ENCODE data around the gene KRT32. TPM values are rescaled to one million over a fixed set of nuclear protein-coding genes. Genes with fewer than 3 reads are reported as not detected.

Gene KRT32
- total and polyA plus RNA-seq, 4 donors = not detected

- Histone ChIP-seq H3K9ac (ENCODE audit: insufficient read depth in 1 of 2, low read length in 2 of 2) (no peak overlapping the region), H3K36me3 (ENCODE audit: control insufficient read depth in 4 of 4, insufficient read depth in 4 of 4, low read length in 4 of 4) (no peaks in the 10 kb centered on the region), H3K27ac (ENCODE audit: low read depth in 1 of 2, low read length in 1 of 2) (no peak overlapping the region), H3K9me3 (ENCODE audit: control insufficient read depth in 4 of 4, insufficient read depth in 3 of 4, low read length in 3 of 4) (peaks cover 0 to 2% (median 0%) of the 10 kb centered on the region in 4 donors), H3K4me1 (ENCODE audit: control insufficient read depth in 5 of 5, insufficient read depth in 5 of 5, low read length in 5 of 5) (peaks cover 0 to 12% (median 0%) of the 10 kb centered on the region in 5 donors), H3K4me3 (no peak overlapping the region), H3K27me3 (ENCODE audit: control insufficient read depth in 3 of 3, insufficient read depth in 3 of 3, low read length in 2 of 3) (no peaks in the 10 kb centered on the region)
- DNase-seq = no peak
- 80 to 85% methylated on average over 5 of the region's 5 CpGs for WGBS, 2 donors
- ATAC-seq (ENCODE audit: insufficient read depth, low FRiP score) = no peak
- no peak for TF ChIP-seq CTCF (IDR thresholded peaks at IDR 0.05; ENCODE audit: control extremely low read depth, extremely low read depth)
Observed at GRCh38 chr17:41513168-41513547, 46.0 kb upstream of the KRT32 start.

- Histone ChIP-seq H3K27me3 (ENCODE audit: control insufficient read depth in 3 of 3, insufficient read depth in 3 of 3, low read length in 2 of 3) (no peaks in the 10 kb centered on the region), H3K36me3 (ENCODE audit: control insufficient read depth in 4 of 4, insufficient read depth in 4 of 4, low read length in 4 of 4) (no peaks in the 10 kb centered on the region), H3K4me1 (ENCODE audit: control insufficient read depth in 5 of 5, insufficient read depth in 5 of 5, low read length in 5 of 5) (peaks cover 0 to 12% (median 0%) of the 10 kb centered on the region in 5 donors), H3K9ac (ENCODE audit: insufficient read depth in 1 of 2, low read length in 2 of 2) (no peak overlapping the region), H3K9me3 (ENCODE audit: control insufficient read depth in 4 of 4, insufficient read depth in 3 of 4, low read length in 3 of 4) (peaks cover 0 to 2% (median 0%) of the 10 kb centered on the region in 4 donors), H3K4me3 (no peak overlapping the region), H3K27ac (ENCODE audit: low read depth in 1 of 2, low read length in 1 of 2) (no peak overlapping the region)
- TF ChIP-seq CTCF (IDR thresholded peaks at IDR 0.05; ENCODE audit: control extremely low read depth, extremely low read depth) = no peak
- DNase-seq (no peak), ATAC-seq (ENCODE audit: insufficient read depth, low FRiP score) (no peak)
- 36 to 51% methylated on average over 7 of the region's 7 CpGs for WGBS, 2 donors
Observed at GRCh38 chr17:41512546-41513167, 45.5 kb upstream of the KRT32 start.

- H3K36me3 ChIP-seq (ENCODE audit: control insufficient read depth in 4 of 4, insufficient read depth in 4 of 4, low read length in 4 of 4) = no peaks in the 10 kb centered on the region
- H3K27ac ChIP-seq (ENCODE audit: low read depth in 1 of 2, low read length in 1 of 2) = no peak overlapping the region
- no peaks in the 10 kb centered on the region for H3K27me3 ChIP-seq (ENCODE audit: control insufficient read depth in 3 of 3, insufficient read depth in 3 of 3, low read length in 2 of 3)
- TF ChIP-seq CTCF (IDR thresholded peaks at IDR 0.05; ENCODE audit: control extremely low read depth, extremely low read depth) = no peak
- DNase-seq (no peak), ATAC-seq (ENCODE audit: insufficient read depth, low FRiP score) (no peak)
- peaks cover 0 to 4% (median 0%) of the 10 kb centered on the region in 5 donors for H3K4me1 ChIP-seq (ENCODE audit: control insufficient read depth in 5 of 5, insufficient read depth in 5 of 5, low read length in 5 of 5)
- H3K9me3 ChIP-seq (ENCODE audit: control insufficient read depth in 4 of 4, insufficient read depth in 3 of 4, low read length in 3 of 4) = peaks cover 0 to under 1% (median 0%) of the 10 kb centered on the region in 4 donors
- no peak overlapping the region for H3K4me3 ChIP-seq
- WGBS, 2 donors = 77 to 82% methylated on average over 10 of the region's 10 CpGs
- H3K9ac ChIP-seq (ENCODE audit: insufficient read depth in 1 of 2, low read length in 2 of 2) = no peak overlapping the region
Observed at GRCh38 chr17:41511716-41512115, 44.5 kb upstream of the KRT32 start.

GRCh38 chr17:41511116-41511515 is 43.9 kb upstream of the KRT32 start:
- Histone ChIP-seq H3K4me1 (ENCODE audit: control insufficient read depth in 5 of 5, insufficient read depth in 5 of 5, low read length in 5 of 5) (peaks cover 0 to 3% (median 0%) of the 10 kb centered on the region in 5 donors), H3K36me3 (ENCODE audit: control insufficient read depth in 4 of 4, insufficient read depth in 4 of 4, low read length in 4 of 4) (no peaks in the 10 kb centered on the region), H3K4me3 (no peak overlapping the region), H3K9ac (ENCODE audit: insufficient read depth in 1 of 2, low read length in 2 of 2) (no peak overlapping the region), H3K27ac (ENCODE audit: low read depth in 1 of 2, low read length in 1 of 2) (peak overlapping the region in 1 of 2 donors; percentile 28), H3K9me3 (ENCODE audit: control insufficient read depth in 4 of 4, insufficient read depth in 3 of 4, low read length in 3 of 4) (no peaks in the 10 kb centered on the region), H3K27me3 (ENCODE audit: control insufficient read depth in 3 of 3, insufficient read depth in 3 of 3, low read length in 2 of 3) (no peaks in the 10 kb centered on the region)
- no peak for TF ChIP-seq CTCF (IDR thresholded peaks at IDR 0.05; ENCODE audit: control extremely low read depth, extremely low read depth)
- WGBS, 2 donors = 59 to 62% methylated on average over 4 of the region's 4 CpGs
- ATAC-seq (ENCODE audit: insufficient read depth, low FRiP score) (peak; percentile 31), DNase-seq (no peak)
